ENCODE results near the gene LYRM9.
"Not testable (repeated sequence)": the region's sequence is repeated elsewhere in the genome, so short reads cannot be mapped to it uniquely, and the experiment has no call there.

LYRM9 gene

GRCh38 chr17:27837769-27838168 lies 55.4 kb downstream of the LYRM9 start:
- not testable (repeated sequence) for DNase-seq

GRCh38 chr17:27836651-27837050 lies 56.5 kb downstream of the LYRM9 start:
- DNase-seq = no peak

GRCh38 chr17:27834571-27834970 lies 58.6 kb downstream of the LYRM9 start:
- no peak for DNase-seq

GRCh38 chr17:27832831-27833230 lies 60.3 kb downstream of the LYRM9 start:
- DNase-seq = no peak

GRCh38 chr17:27829888-27830287 lies 63.3 kb downstream of the LYRM9 start:
- not testable (repeated sequence) for DNase-seq

- not testable (repeated sequence) for DNase-seq
Observed at GRCh38 chr17:27829143-27829711, 63.9 kb downstream of the LYRM9 start.

Measured in OCI-M1 (cell line).